ENCODE results near the gene ATP9A. TPM values are rescaled to one million over a fixed set of nuclear protein-coding genes. Genes with fewer than 3 reads are reported as not detected.
A peak's percentile ranks its signal among the peaks of the same experiment; 100 is the strongest.
"Not testable (repeated sequence)": the region's sequence is repeated elsewhere in the genome, so short reads cannot be mapped to it uniquely, and the experiment has no call there.

ATP9A gene
- total RNA-seq, 1 donor from 2014 or later: 31.1 TPM

- peak; percentile 48 for DNase-seq (ENCODE audit: low read depth, low spot score)
Observed at GRCh38 chr20:51752343-51752951, 15.7 kb downstream of the ATP9A start.

GRCh38 chr20:51750770-51751388, 17.3 kb downstream of the ATP9A start:
- no peak for DNase-seq (ENCODE audit: low read depth, low spot score)

- DNase-seq (ENCODE audit: low read depth, low spot score): peak; percentile 87
Observed at GRCh38 chr20:51750037-51750769, 18.0 kb downstream of the ATP9A start.

- DNase-seq (ENCODE audit: low read depth, low spot score): no peak
Observed at GRCh38 chr20:51749674-51750036, 18.5 kb downstream of the ATP9A start.

- no peak for DNase-seq (ENCODE audit: low read depth, low spot score)
Observed at GRCh38 chr20:51747182-51747911, 20.8 kb downstream of the ATP9A start.

GRCh38 chr20:51745804-51746203, 22.4 kb downstream of the ATP9A start:
- DNase-seq (ENCODE audit: low read depth, low spot score): no peak

- no peak for DNase-seq (ENCODE audit: low read depth, low spot score)
Observed at GRCh38 chr20:51740838-51741237, 27.4 kb downstream of the ATP9A start.

GRCh38 chr20:51740308-51740707, 27.9 kb downstream of the ATP9A start:
- DNase-seq (ENCODE audit: low read depth, low spot score): not testable (repeated sequence)

GRCh38 chr20:51739722-51740249, 28.4 kb downstream of the ATP9A start:
- DNase-seq (ENCODE audit: low read depth, low spot score): no peak

- no peak for DNase-seq (ENCODE audit: low read depth, low spot score)
Observed at GRCh38 chr20:51738877-51739447, 29.2 kb downstream of the ATP9A start.

- not testable (repeated sequence) for DNase-seq (ENCODE audit: low read depth, low spot score)
Observed at GRCh38 chr20:51738261-51738660, 29.9 kb downstream of the ATP9A start.

GRCh38 chr20:51736947-51737346, 31.2 kb downstream of the ATP9A start:
- no peak for DNase-seq (ENCODE audit: low read depth, low spot score)

GRCh38 chr20:51735728-51736600, 32.2 kb downstream of the ATP9A start:
- no peak for DNase-seq (ENCODE audit: low read depth, low spot score)

- no peak for DNase-seq (ENCODE audit: low read depth, low spot score)
Observed at GRCh38 chr20:51734876-51735720, 33.1 kb downstream of the ATP9A start.

GRCh38 chr20:51733070-51733469, 35.1 kb downstream of the ATP9A start:
- DNase-seq (ENCODE audit: low read depth, low spot score): no peak

- DNase-seq (ENCODE audit: low read depth, low spot score): no peak
Observed at GRCh38 chr20:51732096-51732791, 35.9 kb downstream of the ATP9A start.

- DNase-seq (ENCODE audit: low read depth, low spot score): no peak
Observed at GRCh38 chr20:51731731-51732095, 36.5 kb downstream of the ATP9A start.

- no peak for DNase-seq (ENCODE audit: low read depth, low spot score)
Observed at GRCh38 chr20:51729771-51730170, 38.4 kb downstream of the ATP9A start.

- no peak for DNase-seq (ENCODE audit: low read depth, low spot score)
Observed at GRCh38 chr20:51728737-51729136, 39.5 kb downstream of the ATP9A start.

Data from pulmonary artery endothelial cell (primary cell).